Activated T-helper 1 cell treated with anti-CD3 and anti-CD28 coated beads, Interleukin-12 subunit alpha, Interleukin-12 subunit beta, Interleukin-2, Interleukin-4 antibody, amounts not matched to agents 30 ng/mL and 10 ng/mL and 1 ng/mL, durations not matched to agents 14 hours and 24 hours and 36 hours (primary cell): ENCODE results near the gene RFX2. TPM values are rescaled to one million over a fixed set of nuclear protein-coding genes. Genes with fewer than 3 reads are reported as not detected.
A peak's percentile ranks its signal among the peaks of the same experiment; 100 is the strongest.
"Not testable (repeated sequence)": the region's sequence is repeated elsewhere in the genome, so short reads cannot be mapped to it uniquely, and the experiment has no call there.

Experiments used
- DNase-seq: peaks from one replicate; pipeline ENCODE4 v3.0.0; 2021; ENCODE audit warnings: low spot score
- H3K27ac Mint-ChIP-seq: one replicate; pipeline ENCODE4 v1.8.0; 2021; ENCODE audit warnings: mild to moderate bottlenecking, mixed read lengths
- H3K27me3 Mint-ChIP-seq: one replicate; pipeline ENCODE4 v1.8.0; 2022; ENCODE audit warnings: mild to moderate bottlenecking, moderate library complexity, mixed read lengths; ENCODE audit not compliant: insufficient read depth
- H3K36me3 Mint-ChIP-seq: one replicate; pipeline ENCODE4 v1.8.0; 2021; ENCODE audit warnings: low read depth, mixed read lengths
- H3K4me1 Mint-ChIP-seq: one replicate; pipeline ENCODE4 v1.8.0; 2021; ENCODE audit warnings: low read depth, mixed read lengths
- H3K4me3 Mint-ChIP-seq: one replicate; pipeline ENCODE4 v1.8.0; 2021; ENCODE audit warnings: mild to moderate bottlenecking, moderate library complexity, mixed read lengths
- H3K9me3 Mint-ChIP-seq: one replicate; pipeline ENCODE4 v1.8.0; 2021; ENCODE audit warnings: mixed read lengths
- intact Hi-C: fragments of 100-400 bp; cut with micrococcal nuclease; formaldehyde crosslinking; loops from one replicate; pipeline ENCODE4 v1.15.1; 2024
- total RNA-seq: library from RNA; stranded (reverse); gene quantifications from 2 replicates; pipeline ENCODE4 v1.2.3, GENCODE V29; 2022

Gene RFX2
- total RNA-seq, 1 donor from 2014 or later: 9.2 TPM

DNA sequence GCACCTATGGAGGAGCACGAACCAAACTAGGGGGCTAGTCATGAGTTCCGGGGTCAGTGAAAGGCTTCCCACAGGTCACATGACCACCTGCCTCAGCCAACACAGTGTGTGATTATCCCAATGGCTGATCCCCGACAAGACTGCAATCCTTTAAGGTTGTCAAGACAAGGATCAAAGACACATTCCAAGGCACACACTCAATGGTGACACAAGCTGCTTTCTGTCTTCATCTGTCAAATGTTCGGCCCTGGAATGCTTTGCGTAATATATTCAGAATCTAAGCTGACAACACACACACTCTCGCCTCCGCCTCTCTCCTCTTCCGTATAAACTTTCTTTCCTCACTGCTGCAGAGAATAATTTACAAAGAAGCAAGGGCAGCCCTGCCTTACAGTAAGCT, 144.1 kb downstream of the RFX2 start:
- Mint-ChIP-seq H3K4me3 (no peak overlapping the region), H3K9me3 (no peaks in the 10 kb centered on the region), H3K27ac (no peak overlapping the region), H3K27me3 (no peaks in the 10 kb centered on the region), H3K36me3 (peaks cover 8% of the 10 kb centered on the region), H3K4me1 (peaks cover 81% of the 10 kb centered on the region)
- no peak for DNase-seq
- intact Hi-C loops: loop anchor here (10.0 kb wide), 1 partner anchor 161 kb away; the partner anchor contains the start of gene NRTN

DNA sequence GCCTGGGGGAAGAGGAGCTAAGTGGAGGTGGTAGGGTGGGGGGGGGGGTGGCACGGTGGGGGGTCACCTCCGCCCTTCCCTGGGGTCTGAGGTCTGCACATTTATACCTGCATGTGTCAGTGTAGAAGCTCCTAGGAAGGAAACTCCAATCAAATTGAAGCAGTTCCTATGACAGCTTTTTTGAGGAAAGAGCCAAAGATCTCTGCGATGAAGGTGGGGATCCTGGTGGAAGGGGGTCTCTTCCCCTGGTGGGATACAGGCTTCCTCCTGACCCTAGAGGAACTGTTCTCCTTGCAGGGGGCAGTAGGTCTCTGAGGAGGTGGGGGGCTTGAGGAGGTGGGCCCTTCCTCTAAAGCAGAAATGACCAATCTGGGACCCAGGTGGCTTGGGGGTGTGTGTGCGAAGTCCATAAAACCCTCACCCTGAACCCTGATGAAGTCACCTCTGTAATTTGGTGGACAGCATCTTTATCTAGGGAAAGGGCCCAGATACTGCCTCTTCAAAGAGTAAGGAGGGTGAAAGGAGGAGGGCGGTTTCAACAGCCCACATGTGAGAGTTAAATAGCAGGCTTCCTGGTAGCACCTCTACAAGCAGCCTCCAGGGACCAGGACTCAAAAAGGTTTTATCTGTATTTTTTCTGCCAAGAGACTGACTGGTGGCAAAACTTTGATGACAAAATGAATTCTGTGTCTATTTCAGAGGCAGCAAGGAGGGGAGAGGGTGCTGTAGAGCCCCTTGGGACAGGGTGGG, 145.3 kb downstream of the RFX2 start:
- DNase-seq: no peak
- H3K27ac Mint-ChIP-seq: peak overlapping the region; percentile 30
- no peaks in the 10 kb centered on the region for H3K9me3 Mint-ChIP-seq
- H3K27me3 Mint-ChIP-seq: no peaks in the 10 kb centered on the region
- H3K4me3 Mint-ChIP-seq: no peak overlapping the region
- peaks cover 8% of the 10 kb centered on the region for H3K36me3 Mint-ChIP-seq
- intact Hi-C loops: loop anchor here (10.0 kb wide), 1 partner anchor 160 kb away; the partner anchor contains the start of gene NRTN
- peaks cover 84% of the 10 kb centered on the region for H3K4me1 Mint-ChIP-seq

DNA sequence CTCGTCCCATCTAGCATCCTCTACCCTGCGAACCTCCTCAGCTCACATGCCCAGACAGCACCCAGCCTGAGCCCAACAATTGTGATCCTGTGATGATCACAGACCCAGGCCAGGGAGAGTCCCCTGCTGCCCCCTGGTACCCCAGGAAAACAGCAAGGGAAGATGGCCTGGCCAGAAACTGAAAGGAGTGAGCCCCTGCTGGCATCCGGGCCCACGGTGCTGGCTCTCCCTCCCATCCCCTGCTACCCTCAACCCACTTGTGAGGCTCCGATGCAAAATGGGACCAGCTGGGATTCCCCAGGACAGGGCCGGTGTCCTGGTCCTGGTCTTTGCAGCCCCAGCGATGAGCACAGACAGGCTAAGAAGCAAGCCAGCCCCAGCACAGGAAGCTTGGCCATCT, 146.4 kb downstream of the RFX2 start:
- Mint-ChIP-seq H3K36me3 (peaks cover 8% of the 10 kb centered on the region), H3K27ac (peak overlapping the region; percentile 66), H3K27me3 (no peaks in the 10 kb centered on the region), H3K9me3 (no peaks in the 10 kb centered on the region), H3K4me3 (no peak overlapping the region), H3K4me1 (peaks cover 80% of the 10 kb centered on the region)
- no peak for DNase-seq
- intact Hi-C loops: loop anchor here (2.0 to 10.0 kb wide), 2 partner anchors 15 to 159 kb away; partner anchors contain the start of genes NRTN and RANBP3

DNA sequence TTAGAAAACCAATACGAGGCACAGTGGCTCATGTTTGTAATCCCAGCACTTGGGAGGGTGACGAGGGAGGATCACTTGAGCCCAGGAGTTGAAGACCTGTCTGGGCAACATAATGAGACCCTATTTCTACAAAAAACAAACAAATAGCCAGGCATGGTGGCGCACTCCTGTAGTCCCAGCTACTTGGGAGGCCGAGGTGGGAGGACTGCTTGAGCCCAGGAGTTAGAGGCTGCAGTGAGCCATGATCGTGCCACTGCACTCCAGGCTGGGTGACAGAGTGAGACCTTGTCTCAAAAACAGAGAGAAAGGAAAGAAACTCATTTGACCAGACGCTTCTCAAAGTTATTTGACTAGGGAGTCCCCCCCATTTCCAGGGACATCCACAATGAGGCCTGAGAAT, 147.0 kb downstream of the RFX2 start:
- not testable (repeated sequence) for H3K27me3 Mint-ChIP-seq, DNase-seq, H3K36me3 Mint-ChIP-seq, H3K9me3 Mint-ChIP-seq, H3K4me3 Mint-ChIP-seq
- intact Hi-C loops: loop anchor here (2.0 to 10.0 kb wide), 2 partner anchors 16 to 158 kb away; partner anchors contain the start of genes NRTN and RANBP3
- Mint-ChIP-seq H3K27ac (peak overlapping the region; percentile 60), H3K4me1 (peaks cover 74% of the 10 kb centered on the region)

DNA sequence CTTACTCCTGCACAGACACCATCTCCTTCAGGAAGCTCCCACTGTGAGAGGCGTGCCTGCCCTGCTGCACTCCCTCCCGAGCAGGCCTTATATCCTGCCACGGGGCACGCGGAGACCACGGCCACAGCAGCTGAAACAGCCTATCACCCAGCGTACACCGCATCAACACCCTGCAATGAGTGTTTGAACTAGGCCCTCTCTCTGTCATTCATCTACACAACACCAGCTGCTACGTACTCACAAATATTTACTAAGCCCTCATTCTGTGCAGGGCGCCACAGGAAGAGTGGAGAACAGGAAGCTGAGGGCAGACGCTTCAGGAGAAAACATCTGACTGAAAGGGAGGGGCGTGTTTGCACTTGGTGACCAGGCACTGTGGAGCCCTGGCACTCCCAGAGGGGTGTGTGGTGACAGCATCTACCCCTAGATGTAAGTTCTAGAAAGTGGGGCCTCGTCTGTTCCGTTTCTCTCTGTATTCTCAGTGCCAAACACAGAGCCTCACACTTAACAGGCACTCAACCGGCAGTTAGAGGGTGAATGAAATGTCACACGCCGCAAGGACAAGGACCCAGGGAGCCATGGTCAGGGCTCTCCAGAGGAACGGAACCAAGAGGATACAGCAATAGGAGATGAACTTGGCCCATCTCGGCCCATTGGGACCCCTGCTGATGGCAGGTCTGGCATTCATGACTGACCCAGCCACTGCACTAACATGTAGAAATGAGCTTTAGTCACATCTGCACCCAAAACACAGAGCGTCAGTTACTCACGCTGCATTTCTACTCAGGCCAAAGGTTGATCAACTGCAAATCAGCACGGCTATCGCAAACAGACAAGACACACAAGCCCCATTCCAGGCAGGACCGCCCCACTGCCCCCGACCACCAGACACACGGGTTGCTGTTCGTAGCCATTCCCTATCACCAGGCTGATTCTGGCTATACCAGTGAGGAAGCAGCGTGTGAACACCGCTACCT, 148.0 kb downstream of the RFX2 start:
- H3K9me3 Mint-ChIP-seq: no peaks in the 10 kb centered on the region
- H3K4me1 Mint-ChIP-seq: peaks cover 71% of the 10 kb centered on the region
- H3K36me3 Mint-ChIP-seq: peaks cover 10% of the 10 kb centered on the region
- peak; percentile 74 for DNase-seq
- peak overlapping the region; percentile 88 for H3K27ac Mint-ChIP-seq
- intact Hi-C loops: loop anchor here (1.0 to 10.0 kb wide), 4 partner anchors 9 to 157 kb away; partner anchors contain the start of genes NRTN, RANBP3 and VMAC
- peak overlapping the region; percentile 58 for H3K4me3 Mint-ChIP-seq
- H3K27me3 Mint-ChIP-seq: no peaks in the 10 kb centered on the region

DNA sequence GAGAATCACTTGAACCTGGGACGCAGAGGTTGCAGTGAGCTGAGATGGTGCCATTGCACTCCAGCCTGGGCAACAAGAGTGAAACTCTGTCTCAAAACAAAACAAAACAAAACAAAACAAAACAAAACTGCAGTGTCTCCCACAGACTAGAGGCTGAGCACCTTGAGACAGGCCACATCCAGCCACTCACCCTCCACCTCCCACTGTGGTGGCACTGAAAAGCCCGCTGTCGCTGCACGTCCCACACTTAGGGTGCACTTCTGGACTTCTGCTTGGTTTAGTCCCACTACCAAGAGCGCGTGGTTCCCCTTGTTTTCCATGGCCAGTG, 148.7 kb downstream of the RFX2 start:
- H3K4me1 Mint-ChIP-seq: peaks cover 69% of the 10 kb centered on the region
- H3K9me3 Mint-ChIP-seq, H3K36me3 Mint-ChIP-seq, H3K27me3 Mint-ChIP-seq: not testable (repeated sequence)
- peak overlapping the region; percentile 58 for H3K4me3 Mint-ChIP-seq
- DNase-seq: peak; percentile 20
- peak overlapping the region; percentile 88 for H3K27ac Mint-ChIP-seq
- intact Hi-C loops: loop anchor here (10.0 kb wide), 1 partner anchor 157 kb away; the partner anchor contains the start of gene NRTN

DNA sequence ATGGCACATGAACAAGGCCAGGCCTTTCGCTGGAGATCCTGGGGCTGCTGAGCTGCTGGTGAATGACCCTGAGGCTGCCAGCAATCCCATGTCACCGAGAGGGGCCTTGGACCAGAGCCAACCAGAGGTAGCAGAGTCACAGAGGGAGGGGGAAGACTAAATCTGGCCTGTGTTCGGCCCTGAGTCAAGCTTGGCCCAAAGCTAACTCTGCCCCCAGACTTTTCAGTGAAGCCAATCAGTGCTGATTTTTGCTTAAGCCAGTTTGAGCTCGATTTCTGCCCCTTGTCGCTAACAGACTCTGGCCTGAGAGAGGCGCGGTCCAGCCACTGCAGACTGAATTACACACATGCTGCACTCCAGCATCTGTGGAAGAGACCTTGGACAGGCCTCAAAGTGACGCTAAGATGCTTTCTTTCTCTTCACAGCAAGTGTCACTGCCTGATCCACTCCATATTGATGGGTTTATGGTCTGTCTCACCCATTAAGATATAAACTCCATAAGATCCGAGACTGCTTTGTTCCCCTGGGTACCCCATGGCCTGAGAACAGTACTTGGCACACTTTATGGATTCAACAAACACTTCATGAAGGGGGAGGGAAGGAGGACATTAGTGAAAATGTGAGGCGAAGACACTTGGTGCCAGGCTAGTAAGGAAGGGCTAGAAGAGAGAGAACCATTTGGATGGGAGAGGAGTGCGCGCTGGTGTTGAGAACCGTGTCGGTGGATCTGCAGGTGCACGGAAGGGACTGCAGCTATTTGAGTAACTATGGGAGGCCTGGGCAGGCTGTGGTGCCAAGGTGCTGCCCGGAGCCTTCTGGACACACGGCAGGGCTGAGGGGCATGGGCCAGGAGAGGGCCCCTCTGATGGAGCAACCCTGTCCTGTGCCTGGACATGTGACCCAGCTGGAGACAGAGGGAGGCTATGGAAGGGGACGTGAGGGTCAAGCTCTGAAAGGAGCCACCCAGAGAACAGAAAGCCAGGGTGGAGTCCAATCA, 150.0 kb downstream of the RFX2 start:
- Mint-ChIP-seq H3K36me3 (peaks cover 9% of the 10 kb centered on the region), H3K27me3 (no peaks in the 10 kb centered on the region), H3K9me3 (no peaks in the 10 kb centered on the region), H3K4me3 (peak overlapping the region; percentile 38), H3K27ac (peak overlapping the region; percentile 88), H3K4me1 (peaks cover 64% of the 10 kb centered on the region)
- no peak for DNase-seq
- intact Hi-C loops: loop anchor here (10.0 kb wide), 1 partner anchor 156 kb away; the partner anchor contains the start of gene NRTN

DNA sequence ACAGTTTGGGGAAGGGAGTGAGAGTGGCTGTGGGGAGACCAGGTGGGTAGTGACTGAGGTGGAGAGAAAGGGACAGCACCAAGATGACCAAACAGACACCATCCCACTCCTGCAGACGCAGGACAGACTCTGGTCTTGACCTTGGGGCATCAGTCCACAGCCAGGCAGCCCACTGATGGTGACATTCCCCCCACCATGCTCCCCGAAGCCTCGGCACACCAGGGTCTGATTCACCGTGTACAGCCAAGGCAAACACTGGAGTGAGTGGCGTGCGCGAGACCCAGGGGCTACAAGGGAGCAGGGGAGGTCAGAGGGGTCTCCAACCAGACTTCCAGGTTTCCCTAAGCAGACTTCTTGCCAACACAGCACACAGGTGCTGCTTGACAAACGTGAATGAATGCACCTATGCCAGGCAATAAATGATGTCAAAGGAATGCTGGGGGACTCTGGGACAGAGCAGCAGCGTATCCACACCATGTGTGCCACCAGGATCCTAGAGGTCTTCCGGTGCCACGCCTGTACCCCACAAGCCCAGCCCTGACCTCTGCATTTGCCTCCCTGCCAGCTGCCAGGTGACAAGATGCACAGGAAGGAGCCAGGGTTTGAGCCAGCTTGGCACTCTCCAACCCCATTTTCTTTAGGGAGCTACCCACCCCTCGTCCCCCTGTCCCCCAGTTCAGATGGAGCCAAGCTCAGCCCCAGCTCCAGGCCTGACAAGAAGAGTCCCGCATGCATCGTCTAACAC, 150.9 kb downstream of the RFX2 start:
- intact Hi-C loops: loop anchor here (10.0 kb wide), 1 partner anchor 155 kb away; the partner anchor contains the start of gene NRTN
- DNase-seq: no peak
- Mint-ChIP-seq H3K27me3 (no peaks in the 10 kb centered on the region), H3K9me3 (no peaks in the 10 kb centered on the region), H3K4me3 (no peak overlapping the region), H3K36me3 (peaks cover 9% of the 10 kb centered on the region), H3K27ac (peak overlapping the region; percentile 22), H3K4me1 (peaks cover 59% of the 10 kb centered on the region)

DNA sequence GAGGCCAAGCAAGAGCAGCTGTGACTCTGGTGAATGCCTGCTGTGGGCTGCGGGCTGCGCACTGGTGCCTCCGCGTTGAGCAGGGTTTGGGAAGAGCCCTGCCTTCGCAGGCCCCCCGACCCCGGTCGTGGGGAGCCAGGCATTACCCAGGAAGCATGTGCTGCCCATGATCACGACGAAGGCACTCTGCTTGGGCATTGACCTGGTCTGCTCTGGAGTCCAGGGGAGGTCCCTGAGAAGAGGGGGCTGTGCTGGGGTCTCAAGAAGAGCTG, 151.5 kb downstream of the RFX2 start:
- DNase-seq: no peak
- no peaks in the 10 kb centered on the region for H3K9me3 Mint-ChIP-seq
- H3K4me3 Mint-ChIP-seq: no peak overlapping the region
- no peaks in the 10 kb centered on the region for H3K27me3 Mint-ChIP-seq
- intact Hi-C loops: no loop called here
- H3K27ac Mint-ChIP-seq: peak overlapping the region; percentile 22
- H3K4me1 Mint-ChIP-seq: peaks cover 59% of the 10 kb centered on the region
- H3K36me3 Mint-ChIP-seq: peaks cover 9% of the 10 kb centered on the region

DNA sequence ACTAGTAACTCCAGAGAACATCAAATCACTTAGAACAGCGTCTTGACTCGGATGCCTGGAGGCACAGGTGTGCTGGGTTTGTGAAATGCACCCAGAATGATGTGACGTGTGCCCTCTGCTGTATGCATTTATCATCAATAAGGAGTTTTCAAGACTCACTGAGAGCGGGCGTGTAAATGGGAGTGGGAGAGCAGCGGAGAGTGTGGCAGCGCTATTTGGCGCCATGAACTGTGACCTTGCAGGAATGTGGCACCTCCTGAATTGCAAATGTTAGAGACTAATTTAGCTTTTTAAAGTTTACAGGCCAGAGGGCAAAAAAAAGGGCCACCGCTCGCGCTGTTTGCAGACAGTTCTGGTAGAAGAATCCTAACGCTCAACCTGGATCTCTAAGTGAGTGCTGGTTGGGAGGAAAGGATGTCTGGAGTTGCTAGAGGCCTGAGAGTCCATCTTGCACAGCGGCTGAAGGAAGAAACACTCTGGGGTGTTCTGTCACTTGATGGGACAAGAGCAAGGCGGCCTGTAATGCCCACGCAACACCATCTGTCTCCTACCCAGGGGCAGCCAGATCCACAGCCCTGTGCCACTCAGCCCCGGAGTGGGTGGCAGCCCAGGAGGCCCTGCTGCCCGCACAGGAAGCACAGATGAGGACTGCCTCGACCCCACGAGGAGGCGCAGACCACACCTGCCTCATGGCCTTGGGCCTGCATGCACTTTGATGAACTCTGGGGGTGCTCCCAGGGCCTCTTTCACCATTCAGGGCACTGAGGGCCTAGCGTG, 152.0 kb downstream of the RFX2 start:
- intact Hi-C loops: no loop called here
- peaks cover 9% of the 10 kb centered on the region for H3K36me3 Mint-ChIP-seq
- no peaks in the 10 kb centered on the region for H3K27me3 Mint-ChIP-seq
- no peak for DNase-seq
- peaks cover 61% of the 10 kb centered on the region for H3K4me1 Mint-ChIP-seq
- H3K4me3 Mint-ChIP-seq: no peak overlapping the region
- peak overlapping the region; percentile 29 for H3K27ac Mint-ChIP-seq
- no peaks in the 10 kb centered on the region for H3K9me3 Mint-ChIP-seq

DNA sequence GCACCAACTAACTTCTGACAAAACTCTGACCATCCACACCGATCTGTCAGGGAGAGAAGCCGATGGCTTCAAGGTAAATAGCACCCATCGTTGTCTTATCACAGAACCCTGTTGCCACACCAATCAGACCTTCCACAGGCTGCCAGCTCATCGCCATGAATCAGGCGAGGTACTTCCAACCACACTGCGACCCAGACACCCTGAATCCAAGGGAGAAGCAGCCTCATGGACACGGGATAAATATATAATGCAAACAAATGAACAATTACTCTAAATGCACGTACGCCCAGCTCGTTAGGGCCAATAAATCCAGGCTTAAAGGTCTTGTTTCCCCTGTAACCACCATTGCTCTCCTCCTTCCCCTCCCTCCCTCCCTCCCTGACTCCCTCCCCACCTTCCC, 153.1 kb downstream of the RFX2 start:
- Mint-ChIP-seq H3K4me3 (no peak overlapping the region), H3K27me3 (no peaks in the 10 kb centered on the region), H3K4me1 (peaks cover 60% of the 10 kb centered on the region), H3K36me3 (peaks cover 8% of the 10 kb centered on the region), H3K9me3 (no peaks in the 10 kb centered on the region), H3K27ac (peak overlapping the region; percentile 30)
- no peak for DNase-seq
- intact Hi-C loops: no loop called here
